GM19025 (cell line): ENCODE measurements around the gene SLC12A2.
A peak's percentile ranks its signal among the peaks of the same experiment; 100 is the strongest.

Experiments
- ATAC-seq: cut with Tn5 transposase; IDR thresholded peaks from one replicate; pipeline ENCODE4 v1.9.1; 2021; ENCODE audit warnings: mild to moderate bottlenecking, low read depth, moderate library complexity; ENCODE audit not compliant: unreplicated experiment

SLC12A2 gene

GRCh38 chr5:128083033-128083810 is at the start of gene SLC12A2:
SLC12A2 (plus strand) TSS chr5:128083766; CDS start chr5:128083955, 189 bp downstream.
- peak; percentile 65 for ATAC-seq

GRCh38 chr5:128035689-128036088 is 47.9 kb upstream of the SLC12A2 start:
- ATAC-seq = no peak

- no peak for ATAC-seq
Observed at GRCh38 chr5:128036950-128037349, 46.6 kb upstream of the SLC12A2 start.

GRCh38 chr5:128038643-128039042 is 44.9 kb upstream of the SLC12A2 start:
- ATAC-seq = no peak

GRCh38 chr5:128040927-128041326 is 42.6 kb upstream of the SLC12A2 start:
- ATAC-seq = no peak

- no peak for ATAC-seq
Observed at GRCh38 chr5:128052780-128053179, 30.8 kb upstream of the SLC12A2 start.

- no peak for ATAC-seq
Observed at GRCh38 chr5:128053291-128053954, 30.1 kb upstream of the SLC12A2 start.

GRCh38 chr5:128060644-128061385 is 22.8 kb upstream of the SLC12A2 start:
- no peak for ATAC-seq

- ATAC-seq = no peak
Observed at GRCh38 chr5:128062172-128062746, 21.3 kb upstream of the SLC12A2 start.

GRCh38 chr5:128074171-128074570 is 9.4 kb upstream of the SLC12A2 start:
- no peak for ATAC-seq

GRCh38 chr5:128074953-128075352 is 8.6 kb upstream of the SLC12A2 start:
- ATAC-seq = no peak

- ATAC-seq = no peak
Observed at GRCh38 chr5:128077526-128077925, 6.0 kb upstream of the SLC12A2 start.

- no peak for ATAC-seq
Observed at GRCh38 chr5:128081111-128081851, 2.3 kb upstream of the SLC12A2 start.

GRCh38 chr5:128082551-128083032 is 974 bp upstream of the SLC12A2 start:
- ATAC-seq = peak; percentile 12

- peak; percentile 32 for ATAC-seq
Observed at GRCh38 chr5:128083811-128084227, 253 bp downstream of the SLC12A2 start.

GRCh38 chr5:128084228-128085167 is 932 bp downstream of the SLC12A2 start:
- ATAC-seq = peak; percentile 7

GRCh38 chr5:128085413-128085812 is 1.8 kb downstream of the SLC12A2 start:
- ATAC-seq = no peak

- no peak for ATAC-seq
Observed at GRCh38 chr5:128091579-128091978, 8.0 kb downstream of the SLC12A2 start.

- no peak for ATAC-seq
Observed at GRCh38 chr5:128092144-128092543, 8.6 kb downstream of the SLC12A2 start.
